Spleen (tissue), 11 donors: Measurements from ENCODE around the gene ACSM2B. TPM values are rescaled to one million over a fixed set of nuclear protein-coding genes. Genes with fewer than 3 reads are reported as not detected.
"Not testable (repeated sequence)": the region's sequence is repeated elsewhere in the genome, so short reads cannot be mapped to it uniquely, and the experiment has no call there.

ENCODE experiments used
- DNase-seq: peaks from one replicate; pipeline ENCODE4 v3.0.0-alpha.2; 2020
- H3K27ac ChIP-seq, 8 donors: fragments of 200-600 bp; sonication (generic) in 7 of 8; 1 replicate in 4 of 8; 2 replicates in 4 of 8; pipeline versions ENCODE4 v1.5.0 to v1.8.0; 2016 to 2021; ENCODE audit warnings: inconsistent platforms in 4 of 8, mild to moderate bottlenecking in 4 of 8, moderate library complexity in 1 of 8
- H3K27me3 ChIP-seq, 7 donors: fragments of 200-600 bp; sonication (generic) in 6 of 7; replicated peaks in 1 of 7; 1 replicate in 4 of 7; 2 replicates in 3 of 7; pipeline versions ENCODE4 v1.5.0 to v1.8.0; 2016 to 2021; ENCODE audit warnings: inconsistent platforms in 3 of 7, mild to moderate bottlenecking in 1 of 7
- H3K36me3 ChIP-seq, 6 donors: fragments of 200-600 bp; sonication (generic) in 5 of 6; 1 replicate in 4 of 6; 2 replicates in 2 of 6; pipeline versions ENCODE4 v1.5.0 to v1.8.0; 2016 to 2021; ENCODE audit warnings: inconsistent platforms in 2 of 6
- H3K4me1 ChIP-seq, 6 donors: fragments of 200-600 bp; sonication (generic) in 5 of 6; 1 replicate in 3 of 6; 2 replicates in 3 of 6; pipeline versions ENCODE4 v1.5.0 to v1.8.0; 2016 to 2021; ENCODE audit warnings: inconsistent platforms in 3 of 6
- H3K4me3 ChIP-seq, 8 donors: fragments of 200-600 bp; sonication (generic) in 7 of 8; 1 replicate in 4 of 8; 2 replicates in 4 of 8; pipeline versions ENCODE4 v1.5.0 to v1.8.0; 2016 to 2021; ENCODE audit warnings: inconsistent platforms in 4 of 8, mild to moderate bottlenecking in 4 of 8, moderate library complexity in 2 of 8
- H3K9me3 ChIP-seq, 8 donors: fragments of 200-600 bp; sonication (generic) in 7 of 8; 1 replicate in 4 of 8; 2 replicates in 4 of 8; pipeline versions ENCODE4 v1.5.0 to v1.8.0; 2016 to 2021; ENCODE audit warnings: inconsistent platforms in 4 of 8
- CTCF ChIP-seq, 11 experiments: fragments of 200-600 bp in 7 of 11; fragments of 450-650 bp in 4 of 11; sonication (generic) in 4 of 11; IDR thresholded peaks in 8 of 11; conservative IDR thresholded peaks in 3 of 11; 1 replicate in 7 of 11; 2 replicates in 4 of 11; pipeline versions ENCODE4 v1.4.0 to v1.8.0; 2016 to 2021; ENCODE audit warnings: antibody characterized with exemption in 11 of 11, inconsistent platforms in 4 of 11, mild to moderate bottlenecking in 1 of 11
- POLR2A ChIP-seq, 3 donors: fragments of 450-650 bp; IDR thresholded peaks; one replicate each; pipeline ENCODE4 v1.5.1; 2017; ENCODE audit warnings: antibody characterized with exemption in 3 of 3, mild to moderate bottlenecking in 1 of 3
- POLR2AphosphoS5 ChIP-seq, 3 donors: sonication (generic); formaldehyde crosslinking; IDR thresholded peaks; one replicate each; pipeline ENCODE4 v1.5.1; 2017; ENCODE audit warnings: antibody characterized with exemption in 3 of 3
- WGBS, 5 donors: extraction: QIAGEN DNeasy Blood & Tissue Kit in 3 of 5; methylation state at CpG; one replicate each; pipeline versions ENCODE4 v1.1.5 to v1.1.7; 2013 to 2018; 5-methylcytosine and 5-hydroxymethylcytosine counted together
- intact Hi-C: fragments of 100-400 bp; cut with DNase I; formaldehyde crosslinking; loops from one replicate; pipeline ENCODE4 v1.15.0; 2023; ENCODE audit warnings: low total_unique reads
- polyA plus RNA-seq, 3 donors: library from polyadenylated mRNA; stranded (reverse); fragments of 200-250 nt; gene quantifications; one replicate each; pipeline ENCODE4 v1.2.1, GENCODE V29; 2013
- total RNA-seq, 7 donors: library from RNA; depleted of rRNA in 3 of 7; stranded (reverse); fragments of >200 nt in 3 of 7; fragmentation: NEBNext Ultra II Directional in 4 of 7; extraction: Animal tissue kit (Norgen Biotek cat#: 25700) in 4 of 7; gene quantifications; one replicate each; pipeline versions ENCODE4 v1.1.0 to v1.2.1, GENCODE V29; 2016 to 2021
- donor health status: healthy with polysubstance abuse.
- donor health status: DM: no; HTN: no; CAD: no; lungs with moderate emphysema.
- donor health status: DM: no; HTN: no; CAD: no.
- donor health status: Bipolar disorder and iron deficiency.
- donor health status: healthy.
- donor health status: DM: no; HTN: no; CAD: no.
- donor health status: DM: yes; HTN: yes; CAD: no.

The ACSM2B gene
- total and polyA plus RNA-seq, 10 donors: not detected

- H3K4me1 ChIP-seq, intact Hi-C loops, H3K36me3 ChIP-seq, H3K27me3 ChIP-seq, DNase-seq, H3K9me3 ChIP-seq, H3K4me3 ChIP-seq, H3K27ac ChIP-seq: not testable (repeated sequence)
- peak in 5 of 11 experiments; percentile 8 to 34 (median 29) for TF ChIP-seq CTCF (IDR thresholded peaks at IDR 0.05 in 8 of 11, conservative IDR thresholded peaks at IDR 0.05 in 3 of 11)
- 35 to 59% (median 43%) methylated on average over 10 to 11 of the region's 11 CpGs for WGBS, 5 donors
Measured at GRCh38 chr16:20602205-20602604, 26.0 kb upstream of the ACSM2B start.

GRCh38 chr16:20599475-20599874 lies 23.3 kb upstream of the ACSM2B start:
- H3K27me3 ChIP-seq, DNase-seq, H3K27ac ChIP-seq, H3K4me3 ChIP-seq, H3K36me3 ChIP-seq, H3K4me1 ChIP-seq, intact Hi-C loops, H3K9me3 ChIP-seq: not testable (repeated sequence)
- 80 to 89% (median 87%) methylated on average over 5 of the region's 5 CpGs for WGBS, 5 donors

GRCh38 chr16:20598832-20599469 lies 22.8 kb upstream of the ACSM2B start:
- Histone ChIP-seq H3K4me1 (no peaks in the 10 kb centered on the region), H3K36me3 (no peaks in the 10 kb centered on the region), H3K9me3 (no peaks in the 10 kb centered on the region), H3K27me3 (no peaks in the 10 kb centered on the region), H3K4me3 (no peak overlapping the region), H3K27ac (no peak overlapping the region)
- no peak for DNase-seq
- TF ChIP-seq POLR2AphosphoS5 (IDR thresholded peaks at IDR 0.05) (no peak), POLR2A (IDR thresholded peaks at IDR 0.05) (no peak), CTCF (IDR thresholded peaks at IDR 0.05 in 8 of 11, conservative IDR thresholded peaks at IDR 0.05 in 3 of 11) (no peak)
- WGBS, 5 donors: 61 to 70% (median 64%) methylated on average over 5 of the region's 5 CpGs
- intact Hi-C loops: no loop called here

- intact Hi-C loops, H3K27me3 ChIP-seq, H3K4me1 ChIP-seq, DNase-seq, H3K36me3 ChIP-seq, H3K27ac ChIP-seq, H3K9me3 ChIP-seq, H3K4me3 ChIP-seq: not testable (repeated sequence)
- WGBS, 5 donors: 58 to 78% (median 67%) methylated on average over 2 of the region's 2 CpGs
Measured at GRCh38 chr16:20595694-20596093, 19.5 kb upstream of the ACSM2B start.

- H3K4me3 ChIP-seq, intact Hi-C loops, H3K9me3 ChIP-seq, H3K36me3 ChIP-seq, H3K27ac ChIP-seq, DNase-seq, H3K27me3 ChIP-seq, H3K4me1 ChIP-seq: not testable (repeated sequence)
- 84 to 91% (median 88%) methylated on average over 2 of the region's 2 CpGs for WGBS, 5 donors
Measured at GRCh38 chr16:20595068-20595467, 18.9 kb upstream of the ACSM2B start.

- DNase-seq, intact Hi-C loops: not testable (repeated sequence)
- 61 to 78% (median 64%) methylated on average over 1 of the region's 1 CpG for WGBS, 5 donors
Measured at GRCh38 chr16:20592780-20593179, 16.6 kb upstream of the ACSM2B start.

GRCh38 chr16:20589486-20589885 lies 13.3 kb upstream of the ACSM2B start:
- WGBS, 5 donors: 70 to 100% (median 90%) methylated on average over 2 to 6 of the region's 6 CpGs
- H3K36me3 ChIP-seq, H3K9me3 ChIP-seq, DNase-seq, H3K27me3 ChIP-seq, H3K4me1 ChIP-seq, H3K4me3 ChIP-seq, intact Hi-C loops, H3K27ac ChIP-seq: not testable (repeated sequence)

More at GRCh38 chr16:20592780-20593179, 16.6 kb upstream of the ACSM2B start:
- not testable (repeated sequence) for H3K9me3 ChIP-seq, H3K4me3 ChIP-seq, H3K27me3 ChIP-seq, H3K27ac ChIP-seq, H3K4me1 ChIP-seq, H3K36me3 ChIP-seq
